Esophagus squamous epithelium (tissue), 5 donors: Measurements from ENCODE around the gene CCDC194. TPM values are rescaled to one million over a fixed set of nuclear protein-coding genes. Genes with fewer than 3 reads are reported as not detected.

ENCODE experiments used
- DNase-seq: peaks from one replicate; lab custom pipeline; 2025; lab: John Stamatoyannopoulos, UW
- H3K27ac ChIP-seq, 4 donors: fragments of 200-600 bp; sonication (generic); one replicate each; pipeline ENCODE4 v1.5.1; 2016 to 2019; ENCODE audit warnings: mild to moderate bottlenecking in 1 of 4
- H3K27me3 ChIP-seq, 4 donors: fragments of 200-600 bp; sonication (generic); 1 replicate in 3 of 4; 2 replicates in 1 of 4; pipeline versions ENCODE4 v1.5.1 to v1.6.0; 2017 to 2021; ENCODE audit warnings: antibody characterized with exemption in 1 of 4
- H3K36me3 ChIP-seq, 3 donors: fragments of 200-600 bp; sonication (generic); one replicate each; pipeline ENCODE4 v1.5.1; 2016 to 2019
- H3K4me1 ChIP-seq, 3 donors: fragments of 200-600 bp; sonication (generic); one replicate each; pipeline ENCODE4 v1.5.1; 2017 to 2019
- H3K4me3 ChIP-seq, 4 donors: fragments of 200-600 bp; sonication (generic); 1 replicate in 3 of 4; 2 replicates in 1 of 4; pipeline ENCODE4 v1.5.1; 2016 to 2019; ENCODE audit warnings: mild to moderate bottlenecking in 2 of 4, moderate library complexity in 1 of 4
- H3K9me3 ChIP-seq, 3 donors: fragments of 200-600 bp; sonication (generic); one replicate each; pipeline ENCODE4 v1.5.1; 2016 to 2019
- POLR2A ChIP-seq, 4 donors: fragments of 450-650 bp; IDR thresholded peaks; one replicate each; pipeline ENCODE4 v1.6.1; 2017; ENCODE audit warnings: antibody characterized with exemption in 4 of 4, mild to moderate bottlenecking in 4 of 4, moderate library complexity in 3 of 4
- WGBS, 2 donors: methylation state at CpG; one replicate each; pipeline ENCODE4 v1.1.5; 2018; 5-methylcytosine and 5-hydroxymethylcytosine counted together
- intact Hi-C: fragments of 100-400 bp; cut with DNase I; formaldehyde crosslinking; loops from one replicate; pipeline ENCODE4 v1.15.0; 2022
- total RNA-seq, 4 donors: library from RNA; depleted of rRNA; stranded (reverse); fragments of >200 nt; gene quantifications; one replicate each; pipeline ENCODE4 v1.1.0, GENCODE V29; 2016
- TF ChIP-seq, protein P1 (sequence below), 6 experiments: fragments of 450-650 bp in 4 of 6; fragments of 200-600 bp in 2 of 6; sonication (generic) in 2 of 6; IDR thresholded peaks; one replicate each; pipeline ENCODE4 v1.5.1; 2016 to 2019; ENCODE audit warnings: antibody characterized with exemption in 6 of 6, mild to moderate bottlenecking in 4 of 6, moderate library complexity in 4 of 6
- donor health status: DM: yes; HTN: yes; CAD: no.

Gene CCDC194
- total RNA-seq, 4 donors from 2014 or later, result not detected

DNA sequence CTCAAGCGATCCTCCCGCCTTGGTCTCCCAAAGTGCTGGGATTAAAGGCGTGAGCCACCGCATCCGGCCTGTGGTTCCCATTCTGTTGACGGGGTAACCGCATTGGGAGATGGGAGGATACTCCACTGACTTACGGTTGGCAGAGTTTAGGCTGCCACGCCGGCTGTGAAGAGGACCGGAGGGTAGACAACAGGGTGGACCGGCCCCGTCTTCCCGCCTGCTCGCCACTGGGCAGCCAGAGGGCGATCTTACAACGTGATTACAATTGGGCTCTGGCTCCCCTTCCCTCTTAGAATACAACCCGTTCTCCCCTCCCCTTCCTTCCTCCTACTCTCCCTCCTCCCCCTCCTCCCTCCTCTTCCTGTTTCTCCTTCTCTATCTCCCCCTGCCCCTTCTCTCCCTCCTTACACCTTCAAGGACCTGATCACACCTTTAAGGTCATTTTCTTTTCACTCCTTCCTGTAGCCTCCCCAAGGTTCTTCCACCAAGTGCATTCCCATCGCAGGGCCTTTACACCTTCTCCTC is 957 bp upstream of the CCDC194 start:
- peaks cover 0 to 49% (median 0%) of the 10 kb centered on the region in 4 donors for H3K27me3 ChIP-seq
- H3K4me1 ChIP-seq, result peaks cover 6 to 42% (median 14%) of the 10 kb centered on the region in 3 donors
- no peak for DNase-seq
- no peaks in the 10 kb centered on the region for H3K9me3 ChIP-seq
- no peak overlapping the region for H3K4me3 ChIP-seq
- H3K36me3 ChIP-seq, result no peaks in the 10 kb centered on the region
- TF ChIP-seq POLR2A (IDR thresholded peaks at IDR 0.05), result no peak
- TF ChIP-seq, protein P1, sequence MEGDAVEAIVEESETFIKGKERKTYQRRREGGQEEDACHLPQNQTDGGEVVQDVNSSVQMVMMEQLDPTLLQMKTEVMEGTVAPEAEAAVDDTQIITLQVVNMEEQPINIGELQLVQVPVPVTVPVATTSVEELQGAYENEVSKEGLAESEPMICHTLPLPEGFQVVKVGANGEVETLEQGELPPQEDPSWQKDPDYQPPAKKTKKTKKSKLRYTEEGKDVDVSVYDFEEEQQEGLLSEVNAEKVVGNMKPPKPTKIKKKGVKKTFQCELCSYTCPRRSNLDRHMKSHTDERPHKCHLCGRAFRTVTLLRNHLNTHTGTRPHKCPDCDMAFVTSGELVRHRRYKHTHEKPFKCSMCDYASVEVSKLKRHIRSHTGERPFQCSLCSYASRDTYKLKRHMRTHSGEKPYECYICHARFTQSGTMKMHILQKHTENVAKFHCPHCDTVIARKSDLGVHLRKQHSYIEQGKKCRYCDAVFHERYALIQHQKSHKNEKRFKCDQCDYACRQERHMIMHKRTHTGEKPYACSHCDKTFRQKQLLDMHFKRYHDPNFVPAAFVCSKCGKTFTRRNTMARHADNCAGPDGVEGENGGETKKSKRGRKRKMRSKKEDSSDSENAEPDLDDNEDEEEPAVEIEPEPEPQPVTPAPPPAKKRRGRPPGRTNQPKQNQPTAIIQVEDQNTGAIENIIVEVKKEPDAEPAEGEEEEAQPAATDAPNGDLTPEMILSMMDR (IDR thresholded peaks at IDR 0.05), result peak; percentile 38 to 88 (median 66)
- intact Hi-C loops, result loop anchor here (10.0 kb wide), 1 partner anchor 70 kb away; the partner anchor contains the start of gene NXNL1
- 13 to 24% methylated on average over 16 to 19 of the region's 19 CpGs for WGBS, 2 donors
- H3K27ac ChIP-seq, result peak overlapping the region in 1 of 4 donors; percentile 14

DNA sequence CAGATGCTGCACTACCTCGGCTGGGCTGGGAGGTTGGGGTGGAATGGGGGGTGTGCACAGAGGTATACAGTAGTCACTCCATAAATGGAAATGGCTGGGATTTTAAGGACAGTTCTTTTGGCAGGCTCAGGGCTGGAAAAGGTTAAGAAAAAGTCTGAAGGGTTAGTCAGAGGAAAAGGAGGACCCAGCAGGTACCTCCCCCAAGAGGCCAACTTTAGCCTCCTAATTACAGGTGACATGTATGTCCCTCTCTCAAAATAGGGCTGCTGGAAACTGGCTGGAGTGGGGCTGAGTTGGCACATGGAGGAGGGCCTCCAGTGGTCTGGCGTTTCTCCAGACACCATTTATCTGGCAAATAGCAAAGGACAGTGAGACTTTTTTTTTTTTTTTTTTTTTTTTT is 994 bp downstream of the CCDC194 start:
- 21 to 35% methylated on average over 1 to 2 of the region's 2 CpGs for WGBS, 2 donors
- Histone ChIP-seq H3K9me3 (no peaks in the 10 kb centered on the region), H3K27me3 (peaks cover 0 to 54% (median 0%) of the 10 kb centered on the region in 4 donors), H3K27ac (no peak overlapping the region), H3K4me1 (peaks cover 6 to 43% (median 14%) of the 10 kb centered on the region in 3 donors), H3K4me3 (no peak overlapping the region), H3K36me3 (no peaks in the 10 kb centered on the region)
- DNase-seq, result no peak
- TF ChIP-seq POLR2A (IDR thresholded peaks at IDR 0.05), result no peak
- TF ChIP-seq, protein P1 (IDR thresholded peaks at IDR 0.05), result no peak
- intact Hi-C loops, result loop anchor here (10.0 kb wide), 1 partner anchor 72 kb away; the partner anchor contains the start of gene NXNL1

DNA sequence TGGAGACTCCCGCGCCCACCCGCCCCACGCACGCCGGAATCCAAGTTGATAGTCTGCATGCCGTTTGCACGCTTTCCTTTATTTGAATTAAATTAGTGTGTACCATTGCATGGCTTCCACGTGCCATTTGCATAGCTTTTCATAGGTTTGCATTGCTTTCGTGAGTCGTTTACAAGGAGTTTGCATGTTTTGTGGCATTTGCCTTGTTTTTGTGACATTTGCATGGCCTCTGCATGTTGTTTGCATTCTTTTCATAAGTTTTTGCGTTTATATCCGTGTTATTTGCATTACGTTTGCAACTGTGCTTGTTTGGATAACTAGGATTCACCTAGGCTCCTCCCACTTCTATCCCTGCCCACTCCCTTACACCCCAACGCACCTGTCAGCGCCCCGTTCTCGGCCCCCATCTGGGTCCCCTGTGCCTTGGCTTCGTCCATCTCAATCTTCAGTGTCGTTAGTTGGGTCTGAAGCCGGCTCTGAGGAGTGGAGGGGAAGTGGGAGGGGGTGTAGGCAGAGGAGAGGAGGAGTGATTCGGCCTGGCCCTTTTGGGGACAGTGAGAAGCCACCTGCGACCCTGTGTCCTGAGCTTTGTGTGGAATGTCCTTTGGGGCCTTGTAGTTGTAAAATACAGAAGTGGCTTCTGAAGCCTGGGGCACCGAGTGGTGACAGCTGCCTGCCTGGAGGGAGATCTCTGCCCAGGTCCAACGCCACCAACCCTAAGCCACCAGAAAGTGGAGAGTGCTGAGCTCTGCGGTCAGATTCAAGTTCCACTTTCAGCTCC is 2.4 kb downstream of the CCDC194 start:
- H3K27ac ChIP-seq, result peak overlapping the region in 1 of 4 donors; percentile 3
- TF ChIP-seq, protein P1 (IDR thresholded peaks at IDR 0.05), result no peak
- TF ChIP-seq POLR2A (IDR thresholded peaks at IDR 0.05), result no peak
- intact Hi-C loops, result loop anchor here (10.0 kb wide), 1 partner anchor 73 kb away; the partner anchor contains the start of gene NXNL1
- peaks cover 0 to 54% (median 0%) of the 10 kb centered on the region in 4 donors for H3K27me3 ChIP-seq
- 2 to 10% methylated on average over 7 to 17 of the region's 26 CpGs for WGBS, 2 donors
- H3K36me3 ChIP-seq, result no peaks in the 10 kb centered on the region
- DNase-seq, result no peak
- peak overlapping the region; percentile 16 to 67 (median 50) for H3K4me3 ChIP-seq
- H3K9me3 ChIP-seq, result no peaks in the 10 kb centered on the region
- peaks cover 6 to 43% (median 14%) of the 10 kb centered on the region in 3 donors for H3K4me1 ChIP-seq

DNA sequence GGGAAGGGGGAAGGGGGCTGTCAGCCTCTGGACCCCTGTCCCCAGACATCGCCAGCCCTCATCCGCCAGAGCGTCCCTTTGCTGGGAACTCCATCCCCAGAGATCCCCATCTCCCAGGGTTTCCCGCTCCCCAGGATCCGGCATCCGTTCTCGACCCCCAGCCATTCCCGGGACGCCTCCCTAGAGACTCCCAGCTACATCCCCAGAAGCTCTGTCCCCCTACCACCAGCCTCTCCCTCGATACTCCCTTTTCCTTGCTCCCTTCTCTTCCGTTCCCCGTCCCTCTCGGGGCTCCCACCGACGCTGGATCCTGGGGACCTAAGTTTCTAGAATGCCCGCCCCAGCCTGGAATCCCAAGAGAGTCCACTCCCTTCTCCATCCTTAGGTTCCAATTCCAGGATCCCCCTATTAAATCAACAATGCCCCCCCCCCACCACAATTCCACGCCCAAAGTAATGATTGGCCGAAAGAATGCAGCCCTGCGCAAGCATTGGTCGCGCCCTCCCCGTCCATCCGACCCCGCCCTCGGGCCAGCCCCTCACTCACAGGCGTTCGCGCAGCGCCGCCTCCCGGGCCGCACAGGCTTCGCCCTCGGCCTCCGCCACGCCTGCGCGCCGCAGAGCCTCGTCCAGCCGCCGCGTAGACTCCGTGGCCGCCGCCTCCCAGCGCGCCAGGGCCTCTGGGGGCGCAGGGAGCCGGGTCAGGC is 3.2 kb downstream of the CCDC194 start:
- Histone ChIP-seq H3K27ac (peak overlapping the region in 2 of 4 donors; percentile 42 to 59), H3K4me3 (peak overlapping the region; percentile 16 to 67 (median 50)), H3K4me1 (peaks cover 6 to 46% (median 14%) of the 10 kb centered on the region in 3 donors), H3K27me3 (peaks cover 0 to 54% (median 0%) of the 10 kb centered on the region in 4 donors), H3K36me3 (no peaks in the 10 kb centered on the region), H3K9me3 (no peaks in the 10 kb centered on the region)
- WGBS, 2 donors, result 0 to 1% methylated on average over 16 to 29 of the region's 50 CpGs
- TF ChIP-seq, protein P1 (IDR thresholded peaks at IDR 0.05), result peak; percentile 75 to 89 (median 82)
- no peak for TF ChIP-seq POLR2A (IDR thresholded peaks at IDR 0.05)
- intact Hi-C loops, result loop anchor here (10.0 kb wide), 1 partner anchor 74 kb away; the partner anchor contains the start of gene NXNL1
- DNase-seq, result no peak
